ENCODE data around the gene POMGNT1. TPM values are rescaled to one million over a fixed set of nuclear protein-coding genes. Genes with fewer than 3 reads are reported as not detected.

POMGNT1 gene
- total and polyA plus RNA-seq, 2 of the 8 experiments (the other 6 are each of a cell fraction or from before 2014, with no cell fraction given): 28.0 to 40.3 TPM

DNA sequence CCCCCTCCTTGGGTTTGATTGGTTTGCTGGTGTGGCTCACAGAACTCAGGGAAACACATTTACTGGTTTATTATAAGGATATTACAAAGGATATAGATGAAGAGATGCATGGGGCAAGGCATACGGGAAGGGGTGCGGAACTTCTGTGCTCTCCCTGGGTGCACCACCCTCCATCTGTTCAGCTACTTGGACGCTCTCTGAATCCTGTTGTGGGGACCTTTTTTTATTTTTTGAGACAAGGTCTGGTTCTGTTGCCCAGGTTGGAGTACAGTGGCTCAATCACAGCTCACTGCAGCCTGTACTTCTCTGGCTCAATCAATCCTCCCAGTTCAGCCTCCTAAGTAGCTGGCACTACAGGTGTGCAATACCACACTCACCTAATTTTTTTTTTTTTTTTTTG, 12.3 kb upstream of the POMGNT1 start:
- Histone ChIP-seq H3K79me1 (ENCODE audit: low read depth, low read length) (no peaks in the 10 kb centered on the region), H2AK5ac (ENCODE audit: low read depth, low read length) (no peak overlapping the region), H2BK15ac (ENCODE audit: low read length) (no peak overlapping the region), H3K4me1 (replicated peaks in 1 of 4; ENCODE audit: control insufficient read depth in 3 of 4, insufficient read depth in 4 of 4, low read length in 3 of 4) (no peaks in the 10 kb centered on the region), H4K8ac (ENCODE audit: extremely low read depth, insufficient read depth, low read length) (no peak overlapping the region), H3K4me3 (ENCODE audit: extremely low read depth in 1 of 4, insufficient read depth in 2 of 4, low read depth in 3 of 4, low read length in 4 of 4) (no peak overlapping the region), H3K14ac (ENCODE audit: insufficient read length) (no peak overlapping the region), H4K91ac (replicated peaks; ENCODE audit: insufficient read length, low read length) (no peak overlapping the region), H3K79me2 (ENCODE audit: control insufficient read depth in 1 of 2, insufficient read depth in 2 of 2, low read length in 2 of 2) (no peaks in the 10 kb centered on the region; a peak in 1 of 4 replicates), H2BK120ac (replicated peaks; ENCODE audit: low read depth, low read length) (no peak overlapping the region), H3K4me2 (ENCODE audit: insufficient read depth in 1 of 2, low read depth in 2 of 2, low read length in 2 of 2) (no peak overlapping the region), H3K27me3 (replicated peaks in 1 of 4; ENCODE audit: control insufficient read depth in 3 of 4, extremely low read depth in 1 of 4, insufficient read depth in 3 of 4, low read length in 3 of 4) (no peaks in the 10 kb centered on the region), H3K23ac (ENCODE audit: insufficient read length) (no peak overlapping the region), H2BK5ac (ENCODE audit: low read depth, low read length) (no peak overlapping the region), H3K56ac (replicated peaks; ENCODE audit: insufficient read length, low read depth, low read length) (no peak overlapping the region), H3K4ac (replicated peaks; ENCODE audit: insufficient read length, low read depth, low read length) (no peak overlapping the region), H4K5ac (ENCODE audit: insufficient read length, low read depth, low read length) (no peak overlapping the region), H3K9me3 (ENCODE audit: insufficient read depth in 2 of 2, low read depth in 1 of 2, low read length in 1 of 2) (no peaks in the 10 kb centered on the region), H3K23me2 (ENCODE audit: low read depth, low read length) (no peaks in the 10 kb centered on the region; the same call in 1 of the 2 replicates), H2BK12ac (ENCODE audit: low read depth, low read length) (no peak overlapping the region), H4K20me1 (replicated peaks in 1 of 2; ENCODE audit: control insufficient read depth in 1 of 2, insufficient read depth in 2 of 2, low read length in 2 of 2) (no peaks in the 10 kb centered on the region), H2AFZ (ENCODE audit: low read length) (no peak overlapping the region), H3K9ac (replicated peaks in 1 of 4; ENCODE audit: extremely low read depth in 1 of 4, low read depth in 3 of 4, low read length in 3 of 4) (no peak overlapping the region), H3K27ac (ENCODE audit: low read depth, low read length) (no peak overlapping the region), H3K18ac (ENCODE audit: extremely low read depth, low read length) (no peak overlapping the region), H2BK20ac (ENCODE audit: low read length) (no peak overlapping the region), H3K36me3 (ENCODE audit: control insufficient read depth in 2 of 4, insufficient read depth in 4 of 4, low read length in 3 of 4) (no peaks in the 10 kb centered on the region; a peak in 1 of 8 replicates)
- ChIA-PET CTCF (ENCODE audit: partially characterized antibody) (interaction anchor here (1.2 to 4.5 kb wide), 3 partner anchors 11 to 13 kb away, joined by 5 to 21 read pairs (median 15); no protein-coding TSS in a partner anchor), POLR2A (ENCODE audit: partially characterized antibody) (no interaction called here)
- no peak for TF ChIP-seq KDM1A (IDR thresholded peaks at IDR 0.05; ENCODE audit: borderline replicate concordance, low read length)
- TF ChIP-seq HDAC6 (IDR thresholded peaks at IDR 0.05; ENCODE audit: low read depth, low read length): no peak
- no peak for TF ChIP-seq CHD1 (IDR thresholded peaks at IDR 0.05; ENCODE audit: low read depth, low read length)
- no peak for TF ChIP-seq EGR1 (IDR thresholded peaks at IDR 0.05; ENCODE audit: borderline replicate concordance, low read depth, low read length)
- TF ChIP-seq ASH2L (IDR thresholded peaks at IDR 0.05; ENCODE audit: low read length): no peak
- TF ChIP-seq SP4 (IDR thresholded peaks at IDR 0.05; ENCODE audit: low read length): no peak
- TF ChIP-seq SIX5 (IDR thresholded peaks at IDR 0.05; ENCODE audit: low read depth, low read length): no peak
- no peak for TF ChIP-seq SRF (IDR thresholded peaks at IDR 0.05; ENCODE audit: low read depth, low read length)
- FAIRE-seq: no peak
- WGBS, 2 experiments (ENCODE audit: extremely low coverage in 1 of 2, insufficient coverage in 1 of 2, insufficient read length in 1 of 2, insufficient replicate concordance in 2 of 2, low coverage in 1 of 2, low lambda C conversion rate in 2 of 2, missing lambda C conversion rate in 1 of 2): 93% methylated on average over 3 of the region's 3 CpGs; no CpG with 5 or more reads in 1 of the 2 experiments
- no peak for DNase-seq (ENCODE audit: low read depth in 1 of 2, low spot score in 2 of 2)
